ENCODE measurements around the gene IFITM1. TPM values are rescaled to one million over a fixed set of nuclear protein-coding genes. Genes with fewer than 3 reads are reported as not detected.

IFITM1 gene
- total and polyA plus RNA-seq, 2 of the 4 experiments (the other 2 are of a cell fraction): 24.2 to 68.9 TPM

DNA sequence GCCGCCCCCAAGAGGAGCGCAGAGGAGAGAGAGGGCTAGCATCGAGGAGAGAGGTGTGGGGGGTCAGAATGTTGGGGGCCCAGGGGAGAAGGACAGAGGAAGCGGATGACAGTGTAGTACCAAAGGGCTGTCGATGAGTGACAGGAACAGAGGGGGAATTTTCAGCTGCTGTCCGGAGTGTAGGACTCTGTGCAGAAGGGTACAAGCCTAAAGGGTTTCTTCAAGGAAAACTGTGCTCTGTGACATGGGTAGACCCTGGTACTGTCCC is 41.0 kb upstream of the IFITM1 start:
- Histone ChIP-seq H3K4me1 (ENCODE audit: control insufficient read depth, insufficient read depth, low read length) (no peaks in the 10 kb centered on the region), H2BK120ac (ENCODE audit: low read depth, low read length) (no peak overlapping the region), H3K9me1 (ENCODE audit: insufficient read depth, low read length) (no peaks in the 10 kb centered on the region), H3K23ac (ENCODE audit: low read depth, low read length) (no peak overlapping the region), H3K9me3 (ENCODE audit: control insufficient read depth, insufficient read depth, low read length) (peaks cover 6% of the 10 kb centered on the region), H2AK5ac (ENCODE audit: low read depth, low read length) (no peak overlapping the region), H2BK20ac (ENCODE audit: low read depth, low read length) (no peak overlapping the region), H3K79me1 (ENCODE audit: low read depth in 1 of 2, low read length in 2 of 2) (no peaks in the 10 kb centered on the region), H3K14ac (replicated peaks; ENCODE audit: low read depth, low read length) (no peak overlapping the region), H3K9ac (ENCODE audit: low read depth, low read length) (no peak overlapping the region), H4K20me1 (ENCODE audit: insufficient read depth, low read length) (no peaks in the 10 kb centered on the region), H3K27me3 (ENCODE audit: control insufficient read depth, insufficient read depth, low read length) (peaks cover 52% of the 10 kb centered on the region), H3K4me2 (ENCODE audit: low read depth, low read length) (no peak overlapping the region), H3K56ac (ENCODE audit: extremely low read depth, insufficient read depth, low read length) (no peak overlapping the region), H4K5ac (ENCODE audit: low read depth, low read length) (no peak overlapping the region), H4K91ac (ENCODE audit: insufficient read depth, low read depth, low read length) (no peak overlapping the region), H4K8ac (ENCODE audit: low read depth in 2 of 2, low read length in 2 of 2) (no peak overlapping the region), H2BK5ac (ENCODE audit: low read depth, low read length, poor library complexity, severe bottlenecking) (no peak overlapping the region), H2BK15ac (ENCODE audit: low read depth, low read length) (no peak overlapping the region), H3K27ac (ENCODE audit: insufficient read depth, low read length) (no peak overlapping the region), H3K4me3 (ENCODE audit: insufficient read depth, low read depth, low read length) (no peak overlapping the region), H2AK9ac (replicated peaks; ENCODE audit: low read depth, low read length, poor library complexity) (no peak overlapping the region), H3K4ac (ENCODE audit: low read depth, low read length) (no peak overlapping the region), H2AFZ (replicated peaks; ENCODE audit: low read length, poor library complexity) (no peak overlapping the region), H3K18ac (ENCODE audit: low read depth, low read length) (no peak overlapping the region), H3K36me3 (ENCODE audit: control insufficient read depth, insufficient read depth, low read length) (no peaks in the 10 kb centered on the region)
- no peak for ATAC-seq (ENCODE audit: low read depth)
- in situ Hi-C loops (cut with MboI; ENCODE audit: low sequenced_read_pairs): no loop called here
- ChIA-PET POLR2A (ENCODE audit: unreplicated experiment) (no interaction called here), CTCF (no interaction called here)
- no peak for DNase-seq
- TF ChIP-seq NFE2L2 (IDR thresholded peaks at IDR 0.05; ENCODE audit: low read depth, low read length) (no peak), MAZ (IDR thresholded peaks at IDR 0.05; ENCODE audit: borderline replicate concordance, low read depth, low read length) (no peak), CEBPB (IDR thresholded peaks at IDR 0.05; ENCODE audit: low read depth, low read length) (no peak), MAFK (IDR thresholded peaks at IDR 0.05; ENCODE audit: low read depth, low read length) (no peak)
- TF ChIP-seq, protein P1, sequence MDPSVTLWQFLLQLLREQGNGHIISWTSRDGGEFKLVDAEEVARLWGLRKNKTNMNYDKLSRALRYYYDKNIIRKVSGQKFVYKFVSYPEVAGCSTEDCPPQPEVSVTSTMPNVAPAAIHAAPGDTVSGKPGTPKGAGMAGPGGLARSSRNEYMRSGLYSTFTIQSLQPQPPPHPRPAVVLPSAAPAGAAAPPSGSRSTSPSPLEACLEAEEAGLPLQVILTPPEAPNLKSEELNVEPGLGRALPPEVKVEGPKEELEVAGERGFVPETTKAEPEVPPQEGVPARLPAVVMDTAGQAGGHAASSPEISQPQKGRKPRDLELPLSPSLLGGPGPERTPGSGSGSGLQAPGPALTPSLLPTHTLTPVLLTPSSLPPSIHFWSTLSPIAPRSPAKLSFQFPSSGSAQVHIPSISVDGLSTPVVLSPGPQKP (IDR thresholded peaks at IDR 0.05; ENCODE audit: borderline replicate concordance, low read depth, low read length): no peak
- no TSS peak for BruUV-seq (replicated peaks)
- intact Hi-C loops (cut with micrococcal nuclease): no loop called here
- dilution Hi-C loops (cut with HindIII; ENCODE audit: low sequenced_read_pairs, unreplicated experiment): no loop called here
- 80% methylated on average over 1 of the region's 6 CpGs; no CpG with 5 or more reads in 1 of the 2 experiments for WGBS, 2 experiments (ENCODE audit: extremely low coverage in 2 of 2, insufficient read length in 1 of 2)

Data from IMR-90 (cell line).